Type B pancreatic cell (in vitro differentiated cells): Measurements from ENCODE around the gene COL17A1. TPM values are rescaled to one million over a fixed set of nuclear protein-coding genes. Genes with fewer than 3 reads are reported as not detected.

ENCODE experiments used
- DNase-seq: peaks from one replicate; pipeline ENCODE4 v3.0.0; 2021; ENCODE audit warnings: mixed read lengths; ENCODE audit not compliant: unreplicated experiment; ENCODE audit errors: extremely low spot score
- H3K27ac Mint-ChIP-seq: 2 replicates; pipeline ENCODE4 v1.8.0; 2021; ENCODE audit warnings: mild to moderate bottlenecking, mixed read lengths
- H3K27me3 Mint-ChIP-seq: 2 replicates; pipeline ENCODE4 v1.8.0; 2021; ENCODE audit warnings: mixed read lengths
- H3K36me3 Mint-ChIP-seq: 2 replicates; pipeline ENCODE4 v1.8.0; 2021; ENCODE audit warnings: mixed read lengths
- H3K4me1 Mint-ChIP-seq: one replicate; pipeline ENCODE4 v1.8.0; 2021; ENCODE audit warnings: mixed read lengths; ENCODE audit not compliant: unreplicated experiment
- H3K4me3 Mint-ChIP-seq: 2 replicates; pipeline ENCODE4 v1.8.0; 2021; ENCODE audit warnings: mild to moderate bottlenecking, mixed read lengths
- H3K9me3 Mint-ChIP-seq: 2 replicates; pipeline ENCODE4 v1.8.0; 2021; ENCODE audit warnings: mixed read lengths
- CTCF ChIP-seq: fragments of 200-600 bp; sonication (generic); conservative IDR thresholded peaks from 2 replicates; pipeline ENCODE4 v1.5.0; 2021; ENCODE audit warnings: antibody characterized with exemption, mild to moderate bottlenecking
- total RNA-seq: library from RNA; stranded (reverse); gene quantifications from 2 replicates; pipeline ENCODE4 v1.2.1, GENCODE V29; 2021; ENCODE audit warnings: low replicate concordance

Gene COL17A1
- total RNA-seq, 1 donor from 2014 or later: 14.5 TPM

- DNase-seq: no peak
- Mint-ChIP-seq H3K27ac (no peak overlapping the region), H3K4me3 (no peak overlapping the region), H3K36me3 (no peaks in the 10 kb centered on the region), H3K27me3 (peaks cover 5% of the 10 kb centered on the region), H3K4me1 (no peaks in the 10 kb centered on the region), H3K9me3 (no peaks in the 10 kb centered on the region)
- TF ChIP-seq CTCF: no peak
Observed at GRCh38 chr10:104103956-104104355, 18.3 kb upstream of the COL17A1 start.

- H3K9me3 Mint-ChIP-seq: no peaks in the 10 kb centered on the region
- H3K27me3 Mint-ChIP-seq: peaks cover 5% of the 10 kb centered on the region
- no peak for DNase-seq
- no peak overlapping the region for H3K4me3 Mint-ChIP-seq
- no peaks in the 10 kb centered on the region for H3K36me3 Mint-ChIP-seq
- TF ChIP-seq CTCF: no peak
- no peaks in the 10 kb centered on the region for H3K4me1 Mint-ChIP-seq
- no peak overlapping the region for H3K27ac Mint-ChIP-seq
Observed at GRCh38 chr10:104101902-104102301, 16.2 kb upstream of the COL17A1 start.

- Mint-ChIP-seq H3K27me3 (peaks cover 5% of the 10 kb centered on the region), H3K4me3 (no peak overlapping the region), H3K27ac (no peak overlapping the region), H3K4me1 (no peaks in the 10 kb centered on the region), H3K36me3 (no peaks in the 10 kb centered on the region), H3K9me3 (no peaks in the 10 kb centered on the region)
- TF ChIP-seq CTCF: no peak
- no peak for DNase-seq
Observed at GRCh38 chr10:104100795-104101194, 15.1 kb upstream of the COL17A1 start.

- Mint-ChIP-seq H3K4me3 (no peak overlapping the region), H3K27ac (no peak overlapping the region), H3K4me1 (no peaks in the 10 kb centered on the region), H3K27me3 (peaks cover 5% of the 10 kb centered on the region), H3K36me3 (no peaks in the 10 kb centered on the region), H3K9me3 (no peaks in the 10 kb centered on the region)
- TF ChIP-seq CTCF: no peak
- no peak for DNase-seq
Observed at GRCh38 chr10:104099941-104100340, 14.3 kb upstream of the COL17A1 start.

GRCh38 chr10:104099269-104099668 is 13.6 kb upstream of the COL17A1 start:
- Mint-ChIP-seq H3K4me3 (no peak overlapping the region), H3K27me3 (peaks cover 5% of the 10 kb centered on the region), H3K9me3 (no peaks in the 10 kb centered on the region), H3K36me3 (no peaks in the 10 kb centered on the region), H3K27ac (no peak overlapping the region), H3K4me1 (no peaks in the 10 kb centered on the region)
- DNase-seq: no peak
- TF ChIP-seq CTCF: no peak

- Mint-ChIP-seq H3K27me3 (peaks cover 5% of the 10 kb centered on the region), H3K36me3 (no peaks in the 10 kb centered on the region), H3K9me3 (peaks cover 5% of the 10 kb centered on the region), H3K27ac (no peak overlapping the region), H3K4me3 (no peak overlapping the region), H3K4me1 (no peaks in the 10 kb centered on the region)
- no peak for DNase-seq
- TF ChIP-seq CTCF: no peak
Observed at GRCh38 chr10:104098358-104098925, 12.8 kb upstream of the COL17A1 start.
